Rectal smooth muscle tissue (tissue), 1 donor: ENCODE measurements around the gene RELT.

Experiments used
- H3K27ac ChIP-seq: one replicate; pipeline ENCODE4 v1.7.0; 2013; ENCODE audit warnings: low read depth, low read length, inconsistent platforms
- H3K27me3 ChIP-seq: one replicate; pipeline ENCODE4 v1.7.0; 2013; ENCODE audit warnings: low read length; ENCODE audit not compliant: control insufficient read depth, insufficient read depth
- H3K36me3 ChIP-seq: one replicate; pipeline ENCODE4 v1.7.0; 2013; ENCODE audit warnings: low read length; ENCODE audit not compliant: control insufficient read depth, insufficient read depth
- H3K4me1 ChIP-seq: one replicate; pipeline ENCODE4 v1.7.0; 2013; ENCODE audit warnings: low read length; ENCODE audit not compliant: control insufficient read depth, insufficient read depth
- H3K4me3 ChIP-seq: one replicate; pipeline ENCODE4 v1.7.0; 2013; ENCODE audit warnings: low read length
- H3K9ac ChIP-seq: one replicate; pipeline ENCODE4 v1.7.0; 2013; ENCODE audit warnings: low read length

The RELT gene, protein sequence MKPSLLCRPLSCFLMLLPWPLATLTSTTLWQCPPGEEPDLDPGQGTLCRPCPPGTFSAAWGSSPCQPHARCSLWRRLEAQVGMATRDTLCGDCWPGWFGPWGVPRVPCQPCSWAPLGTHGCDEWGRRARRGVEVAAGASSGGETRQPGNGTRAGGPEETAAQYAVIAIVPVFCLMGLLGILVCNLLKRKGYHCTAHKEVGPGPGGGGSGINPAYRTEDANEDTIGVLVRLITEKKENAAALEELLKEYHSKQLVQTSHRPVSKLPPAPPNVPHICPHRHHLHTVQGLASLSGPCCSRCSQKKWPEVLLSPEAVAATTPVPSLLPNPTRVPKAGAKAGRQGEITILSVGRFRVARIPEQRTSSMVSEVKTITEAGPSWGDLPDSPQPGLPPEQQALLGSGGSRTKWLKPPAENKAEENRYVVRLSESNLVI

DNA sequence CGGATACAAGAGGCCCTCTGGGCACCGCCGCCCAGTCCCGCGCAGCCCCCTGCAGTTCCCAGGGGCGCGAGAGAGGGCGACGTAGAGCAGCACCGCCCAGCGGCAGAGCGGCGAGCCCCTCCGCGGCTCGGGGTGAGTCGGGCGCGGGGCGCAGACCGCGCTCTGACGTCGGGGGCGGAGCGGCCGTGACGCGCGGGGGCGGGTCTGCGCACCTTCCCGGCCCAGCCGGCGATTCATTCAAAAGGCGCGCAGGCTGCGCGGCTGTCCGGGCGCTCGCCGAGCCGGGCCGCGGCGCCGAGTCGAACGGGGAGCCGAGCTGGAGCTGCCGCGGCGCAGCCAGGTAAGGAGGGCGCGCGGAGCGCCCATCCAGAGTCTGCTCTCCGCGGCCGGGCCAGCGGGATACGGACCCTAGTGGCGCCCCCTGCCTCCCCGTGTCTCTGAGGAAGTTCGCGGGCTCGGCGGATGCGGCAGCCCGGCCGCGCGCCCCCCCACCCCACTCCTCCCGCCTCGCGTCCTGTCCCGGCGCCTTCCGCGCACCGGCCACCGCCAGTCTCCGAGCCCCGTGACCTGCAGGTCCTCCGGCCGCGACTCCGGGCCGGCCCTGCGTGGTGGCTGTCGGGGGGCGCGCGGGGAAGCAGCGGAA, at the start of gene RELT:
Gene RELT, plus strand, starts transcription at position 240 of the 643 bp plus-strand sequence. CDS start 12,738 bp downstream, outside the sequence.
- H3K9ac ChIP-seq: peak within 1 kb of the TSS; percentile 49
- peak within 1 kb of the TSS; percentile 55 for H3K27ac ChIP-seq
- no peaks in the 10 kb centered on the region for H3K27me3 ChIP-seq
- peak within 1 kb of the TSS; percentile 80 for H3K4me3 ChIP-seq
- no peaks in the 10 kb centered on the region for H3K4me1 ChIP-seq
- no peaks in the 10 kb centered on the region for H3K36me3 ChIP-seq

DNA sequence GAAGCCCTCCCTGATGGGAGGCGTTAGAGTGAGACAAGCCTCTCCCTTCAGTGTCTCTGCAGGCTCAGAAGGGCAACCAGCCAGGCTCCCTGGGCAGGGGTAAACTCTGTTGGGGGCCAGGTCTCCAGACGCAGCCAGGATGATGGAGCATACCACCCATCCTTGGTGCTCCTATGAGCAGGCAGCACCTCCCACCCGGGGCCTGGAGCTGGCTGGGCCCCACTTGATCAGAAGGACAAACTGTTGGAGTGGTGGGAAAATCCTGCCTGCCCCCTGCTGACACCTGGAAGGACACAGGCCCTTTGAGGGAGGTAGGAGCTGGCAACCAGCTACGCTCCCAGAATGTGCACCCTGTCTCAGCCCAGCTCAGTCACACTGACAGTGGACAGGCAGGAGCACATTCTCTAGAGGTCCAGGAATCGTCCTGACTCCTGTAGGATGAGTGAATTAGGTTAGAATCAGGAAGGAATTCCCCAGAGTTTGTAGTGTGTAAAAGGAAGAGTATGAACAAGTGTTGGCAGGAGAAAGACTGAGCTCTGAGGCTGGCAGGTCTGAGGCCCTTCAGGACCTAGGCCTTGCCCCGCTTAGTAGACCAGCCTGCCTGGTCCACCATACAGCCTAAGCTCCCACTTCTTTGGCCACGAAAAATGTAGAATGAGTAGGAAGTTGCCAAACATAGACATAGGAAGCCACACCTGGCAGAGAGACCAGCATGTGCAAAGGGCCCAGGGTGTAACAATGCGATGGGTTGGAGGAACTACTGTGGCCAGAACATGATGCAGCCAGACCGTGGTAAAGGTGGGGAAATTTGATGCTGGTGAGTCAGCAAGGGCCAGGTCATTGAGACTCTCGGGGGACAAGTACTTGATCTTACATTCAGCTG, 49.0 kb upstream of the RELT start:
- Histone ChIP-seq H3K36me3 (no peaks in the 10 kb centered on the region), H3K4me3 (no peak overlapping the region), H3K27ac (peak overlapping the region; percentile 41), H3K4me1 (peaks cover 79% of the 10 kb centered on the region), H3K9ac (no peak overlapping the region), H3K27me3 (no peaks in the 10 kb centered on the region)

DNA sequence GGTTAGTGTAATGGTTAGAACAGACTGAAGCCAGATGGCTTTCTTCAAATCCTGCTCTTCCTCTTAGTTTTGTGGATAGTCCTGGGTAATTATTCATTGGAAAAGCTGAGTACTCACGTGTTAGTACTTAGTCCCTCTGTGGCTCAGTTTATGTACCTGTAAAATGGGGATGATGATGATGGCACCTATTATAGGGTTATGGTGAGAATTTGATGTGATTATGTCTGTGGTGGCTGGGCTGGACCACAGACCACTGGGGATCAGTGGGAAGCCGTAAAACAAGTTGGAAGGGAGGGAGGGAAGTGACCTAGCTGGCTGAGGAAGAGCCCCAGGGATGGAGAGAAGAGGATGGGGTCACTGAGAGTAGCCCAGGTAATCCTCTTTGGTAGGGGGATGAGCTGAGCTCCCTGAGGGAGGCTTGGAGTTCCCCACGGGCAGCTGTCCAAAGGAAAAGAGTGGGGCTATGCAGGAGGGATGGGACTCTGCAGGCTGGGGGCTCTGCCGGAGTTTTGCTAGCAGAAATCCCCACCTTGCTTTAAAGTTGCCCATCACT, 48.3 kb upstream of the RELT start:
- H3K27ac ChIP-seq: peak overlapping the region; percentile 41
- peaks cover 79% of the 10 kb centered on the region for H3K4me1 ChIP-seq
- H3K36me3 ChIP-seq: no peaks in the 10 kb centered on the region

DNA sequence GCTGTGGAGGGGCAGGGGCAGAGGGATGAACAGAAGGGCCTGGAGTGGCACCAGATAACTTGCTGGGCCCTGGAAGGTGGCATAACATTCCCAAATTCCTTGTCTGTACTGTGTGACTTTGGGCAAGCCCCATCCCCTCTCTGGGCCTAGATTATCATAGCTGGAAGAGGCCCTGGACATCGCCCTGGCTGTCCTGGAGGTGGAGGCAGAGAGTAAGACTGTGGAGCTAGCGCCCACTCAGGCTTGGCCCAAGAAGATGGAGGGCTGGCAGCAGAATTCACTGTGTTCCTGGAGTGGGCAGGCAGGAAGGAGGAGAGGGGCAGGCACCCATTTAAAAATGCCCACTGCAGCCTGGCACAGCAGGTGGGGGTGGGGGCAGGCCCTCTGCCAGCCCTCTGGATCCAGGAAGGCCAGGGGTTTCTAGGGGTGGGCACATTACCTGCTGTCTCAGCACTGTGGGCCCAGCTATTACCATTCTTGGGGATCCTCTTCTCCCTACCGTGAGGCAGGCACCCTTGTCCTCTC, 45.6 kb upstream of the RELT start:
- Histone ChIP-seq H3K4me1 (peaks cover 76% of the 10 kb centered on the region), H3K27me3 (no peaks in the 10 kb centered on the region), H3K9ac (no peak overlapping the region), H3K27ac (peak overlapping the region; percentile 53), H3K4me3 (no peak overlapping the region), H3K36me3 (no peaks in the 10 kb centered on the region)

More for the DNA sequence above, 48.3 kb upstream of the RELT start:
- Histone ChIP-seq H3K27me3 (no peaks in the 10 kb centered on the region), H3K9ac (no peak overlapping the region), H3K4me3 (no peak overlapping the region)

DNA sequence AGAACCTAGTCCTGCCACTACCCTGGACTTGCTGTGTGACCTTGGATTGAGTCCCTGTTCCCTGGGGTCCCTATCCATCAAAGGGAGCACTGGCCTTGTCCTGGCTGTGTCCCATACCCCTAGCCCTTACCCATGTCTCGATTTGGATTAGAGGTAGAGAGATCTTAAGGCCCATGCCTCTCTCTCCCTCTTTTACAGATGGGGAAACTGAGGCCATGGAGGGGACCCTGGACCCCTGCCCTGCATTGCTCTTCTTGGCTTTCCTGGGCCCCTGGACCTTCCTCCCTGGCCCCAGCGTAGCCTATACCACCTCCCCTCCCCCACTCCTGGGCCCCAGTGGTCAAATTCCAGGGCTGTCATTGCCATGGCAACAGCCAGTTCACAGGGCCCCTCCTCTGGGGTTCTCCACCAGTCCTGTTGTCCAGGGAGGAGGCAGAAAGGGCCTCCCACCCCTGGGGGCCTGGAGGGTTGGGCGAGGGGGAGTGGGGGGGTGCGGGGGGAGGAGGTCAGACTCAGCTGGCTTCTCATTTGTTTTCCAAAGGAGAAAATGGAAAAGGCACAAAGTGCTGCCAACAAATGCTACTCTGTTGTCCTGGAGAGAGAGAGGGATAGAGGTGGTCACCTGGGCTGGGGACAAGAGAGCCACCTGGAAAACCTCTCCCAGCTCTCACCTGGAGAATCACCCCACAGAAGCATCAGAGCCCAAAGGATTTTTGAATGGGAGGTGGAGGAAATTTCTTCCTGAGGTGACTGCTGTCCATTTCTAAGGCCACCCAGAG, 44.9 kb upstream of the RELT start:
- Histone ChIP-seq H3K4me1 (peaks cover 69% of the 10 kb centered on the region), H3K36me3 (no peaks in the 10 kb centered on the region), H3K9ac (no peak overlapping the region), H3K27me3 (no peaks in the 10 kb centered on the region), H3K27ac (peak overlapping the region; percentile 53), H3K4me3 (no peak overlapping the region)

DNA sequence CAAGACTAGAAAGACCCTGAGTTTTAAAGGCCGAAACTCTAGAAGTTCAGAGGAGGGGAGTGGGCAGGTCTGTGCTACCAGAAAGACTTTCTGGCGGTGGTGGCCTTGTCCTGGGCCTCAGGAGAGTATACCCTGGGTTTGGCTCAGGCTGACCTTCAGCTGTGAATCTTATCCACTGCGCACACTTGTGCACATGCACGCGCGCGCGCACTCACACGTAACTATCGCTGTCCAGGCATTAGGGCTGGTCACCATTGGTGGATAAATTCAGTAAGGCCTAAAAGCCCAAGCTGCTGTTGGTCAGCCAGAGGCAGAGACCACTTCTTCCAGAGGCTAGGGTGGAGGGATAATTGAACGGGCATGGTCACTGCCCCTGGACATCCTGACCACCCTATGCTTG, 43.0 kb upstream of the RELT start:
- Histone ChIP-seq H3K27ac (peak overlapping the region; percentile 76), H3K9ac (no peak overlapping the region), H3K4me3 (no peak overlapping the region), H3K4me1 (peaks cover 55% of the 10 kb centered on the region), H3K36me3 (no peaks in the 10 kb centered on the region), H3K27me3 (no peaks in the 10 kb centered on the region)

DNA sequence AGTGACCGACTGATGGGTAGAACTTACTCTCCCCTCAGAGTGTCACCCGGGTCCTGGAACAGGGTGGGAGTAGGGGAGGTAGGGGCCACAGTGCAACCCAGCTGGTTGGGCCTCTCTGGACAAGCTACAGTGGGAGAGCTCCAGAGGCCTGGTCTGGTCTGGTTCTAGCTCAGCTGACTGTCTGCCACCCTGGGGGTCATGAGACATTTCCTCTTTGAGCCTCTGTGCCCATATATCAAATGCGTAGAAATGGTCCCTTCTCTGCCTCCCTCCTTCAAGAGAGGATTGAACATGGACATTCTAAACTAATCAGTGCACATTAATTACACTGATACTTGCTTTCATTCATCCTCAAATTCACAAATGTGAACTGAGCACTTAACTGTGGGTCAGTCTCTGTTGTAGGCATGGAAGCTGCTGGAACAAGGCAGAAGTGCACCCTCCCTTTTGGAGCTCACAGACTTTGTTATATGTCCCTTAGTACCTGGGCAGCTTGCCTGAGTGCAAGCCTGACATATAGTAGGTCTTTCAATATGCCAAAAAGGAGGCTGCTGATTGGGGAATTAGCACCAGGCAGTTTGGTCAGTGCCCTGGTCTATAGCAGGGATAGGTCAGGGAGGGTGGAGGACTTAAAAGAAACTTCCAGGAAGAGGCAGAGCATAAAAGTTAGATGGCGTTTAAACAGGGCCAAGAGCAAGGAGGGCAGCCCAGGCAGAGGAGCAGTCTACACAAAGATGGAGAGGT, 42.4 kb upstream of the RELT start:
- no peaks in the 10 kb centered on the region for H3K27me3 ChIP-seq
- H3K4me1 ChIP-seq: peaks cover 59% of the 10 kb centered on the region
- H3K36me3 ChIP-seq: no peaks in the 10 kb centered on the region
- no peak overlapping the region for H3K4me3 ChIP-seq
- H3K27ac ChIP-seq: peak overlapping the region; percentile 76
- no peak overlapping the region for H3K9ac ChIP-seq

DNA sequence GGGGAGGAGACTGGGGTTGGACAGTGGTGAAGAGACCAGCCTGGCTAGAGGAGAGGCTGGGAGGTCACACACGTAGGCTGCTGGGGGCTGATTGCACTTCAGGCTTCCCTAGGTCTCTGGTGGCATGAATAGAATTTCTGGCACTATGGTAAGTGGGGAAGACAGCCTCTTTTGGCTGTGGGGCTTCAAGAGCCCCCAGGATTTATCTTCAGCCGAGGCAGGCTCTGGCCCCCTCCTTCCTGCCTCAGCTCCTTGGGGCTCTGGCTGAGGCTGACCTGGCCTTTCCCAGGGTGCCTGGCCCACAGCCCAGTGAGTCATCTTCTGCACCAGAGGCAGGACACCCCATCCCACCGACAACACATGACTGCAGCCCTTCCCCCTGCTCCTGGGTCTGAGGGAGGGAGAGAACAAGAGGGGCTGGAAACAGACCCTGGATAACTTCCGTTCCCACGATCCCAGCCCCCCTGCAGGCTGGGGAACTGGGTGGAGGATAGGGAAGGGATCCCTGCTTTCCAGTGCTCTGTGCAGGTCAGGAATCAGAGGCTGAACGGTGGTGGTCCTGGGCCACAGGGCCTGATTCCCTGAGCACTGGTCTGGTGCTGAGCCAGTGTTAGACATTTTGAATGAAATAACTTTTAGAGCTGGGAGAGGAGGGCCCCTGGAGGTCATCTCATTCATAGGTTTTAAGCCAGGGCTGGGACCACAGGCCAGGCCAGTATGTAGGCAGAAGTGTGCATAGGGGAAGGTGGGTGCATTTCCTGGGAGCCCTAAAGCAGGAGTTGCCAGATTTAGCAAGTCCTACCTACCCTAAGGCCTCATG, 41.6 kb upstream of the RELT start:
- Histone ChIP-seq H3K27me3 (no peaks in the 10 kb centered on the region), H3K9ac (no peak overlapping the region), H3K4me3 (peak overlapping the region; percentile 1), H3K27ac (peak overlapping the region; percentile 76), H3K36me3 (no peaks in the 10 kb centered on the region), H3K4me1 (peaks cover 59% of the 10 kb centered on the region)

DNA sequence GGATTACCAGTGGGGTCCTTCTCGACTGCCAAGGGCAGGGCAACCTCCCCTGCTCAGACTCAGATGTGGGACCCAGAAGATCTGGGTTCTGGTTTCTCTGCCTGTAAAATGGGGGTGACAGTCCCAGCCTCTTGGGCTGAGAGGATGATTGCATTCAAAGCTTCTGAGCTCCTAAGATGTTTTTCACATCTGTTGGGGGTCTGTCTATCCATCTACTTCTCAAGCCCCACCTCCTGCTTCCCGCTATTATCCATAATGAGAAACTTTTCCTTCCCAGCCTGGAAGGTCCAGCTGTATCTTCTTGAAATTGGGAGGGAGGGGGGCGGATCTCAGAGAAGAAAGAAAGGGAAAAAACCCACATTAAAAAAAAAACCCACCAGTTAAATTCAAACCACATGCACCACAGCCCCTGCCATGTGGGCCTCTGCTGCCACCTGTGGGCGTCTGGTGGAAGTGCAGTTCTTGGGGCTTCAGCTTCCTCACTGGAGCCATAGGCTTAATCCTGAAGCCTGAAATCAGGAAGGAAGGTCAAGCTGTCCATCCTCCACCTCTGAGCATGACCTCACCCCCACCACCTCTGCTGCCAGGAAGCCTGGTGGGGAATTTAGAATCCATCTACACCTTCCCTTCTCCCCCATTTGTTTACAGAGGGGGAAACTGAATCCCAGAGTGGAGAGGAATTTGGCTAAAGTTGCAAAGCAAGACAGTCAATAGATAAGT, 40.8 kb upstream of the RELT start:
- Histone ChIP-seq H3K27me3 (no peaks in the 10 kb centered on the region), H3K4me3 (no peak overlapping the region), H3K27ac (peak overlapping the region; percentile 76), H3K36me3 (no peaks in the 10 kb centered on the region), H3K4me1 (peaks cover 55% of the 10 kb centered on the region), H3K9ac (no peak overlapping the region)

DNA sequence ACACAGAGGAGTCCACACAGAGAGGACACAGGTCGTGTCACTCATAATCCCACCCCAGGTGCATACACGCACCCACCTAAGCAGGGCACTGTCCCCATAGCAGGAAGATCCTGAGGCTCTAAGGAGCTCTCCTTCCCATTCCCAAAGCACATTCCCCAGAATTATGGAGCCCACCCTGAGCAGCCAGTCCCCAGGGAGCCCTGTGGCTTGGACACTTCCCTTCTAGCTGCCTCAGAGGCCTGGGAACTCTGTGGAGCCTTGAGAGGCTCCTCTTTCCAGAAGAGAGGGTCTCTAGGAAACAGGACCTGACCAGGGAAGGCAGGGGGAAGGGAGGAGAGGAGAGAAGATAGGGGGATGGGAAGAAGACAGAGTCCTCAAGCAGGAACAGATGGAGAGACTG, 38.4 kb upstream of the RELT start:
- H3K27ac ChIP-seq: peak overlapping the region; percentile 68
- no peak overlapping the region for H3K4me3 ChIP-seq
- H3K36me3 ChIP-seq: no peaks in the 10 kb centered on the region
- H3K27me3 ChIP-seq: no peaks in the 10 kb centered on the region
- peaks cover 32% of the 10 kb centered on the region for H3K4me1 ChIP-seq
- no peak overlapping the region for H3K9ac ChIP-seq
